ENCODE measurements around the gene SCAP.

DNA sequence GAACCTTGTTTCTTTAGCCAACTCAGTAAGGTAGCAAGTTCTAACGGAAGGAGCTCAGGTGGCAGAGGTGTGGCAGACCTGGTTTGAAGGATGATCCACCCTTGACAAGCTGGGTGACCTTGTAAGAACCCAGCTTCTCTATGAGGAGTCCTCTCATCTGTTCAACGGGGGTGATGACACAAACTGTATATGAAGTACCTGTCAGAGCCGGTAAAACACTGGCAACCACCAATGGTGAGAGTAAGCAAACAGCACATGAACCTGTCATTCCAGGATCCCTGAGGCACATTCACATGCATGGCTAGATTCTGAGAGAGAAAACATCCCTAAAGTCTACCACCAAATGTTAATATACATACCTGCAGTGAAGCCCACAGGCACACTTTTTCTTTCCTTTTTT, 2.4 kb downstream of the SCAP start:
- TF ChIP-seq POLR2A (IDR thresholded peaks at IDR 0.05) (no peak), EP300 (IDR thresholded peaks at IDR 0.05) (no peak)
- TF ChIP-seq, protein P1, sequence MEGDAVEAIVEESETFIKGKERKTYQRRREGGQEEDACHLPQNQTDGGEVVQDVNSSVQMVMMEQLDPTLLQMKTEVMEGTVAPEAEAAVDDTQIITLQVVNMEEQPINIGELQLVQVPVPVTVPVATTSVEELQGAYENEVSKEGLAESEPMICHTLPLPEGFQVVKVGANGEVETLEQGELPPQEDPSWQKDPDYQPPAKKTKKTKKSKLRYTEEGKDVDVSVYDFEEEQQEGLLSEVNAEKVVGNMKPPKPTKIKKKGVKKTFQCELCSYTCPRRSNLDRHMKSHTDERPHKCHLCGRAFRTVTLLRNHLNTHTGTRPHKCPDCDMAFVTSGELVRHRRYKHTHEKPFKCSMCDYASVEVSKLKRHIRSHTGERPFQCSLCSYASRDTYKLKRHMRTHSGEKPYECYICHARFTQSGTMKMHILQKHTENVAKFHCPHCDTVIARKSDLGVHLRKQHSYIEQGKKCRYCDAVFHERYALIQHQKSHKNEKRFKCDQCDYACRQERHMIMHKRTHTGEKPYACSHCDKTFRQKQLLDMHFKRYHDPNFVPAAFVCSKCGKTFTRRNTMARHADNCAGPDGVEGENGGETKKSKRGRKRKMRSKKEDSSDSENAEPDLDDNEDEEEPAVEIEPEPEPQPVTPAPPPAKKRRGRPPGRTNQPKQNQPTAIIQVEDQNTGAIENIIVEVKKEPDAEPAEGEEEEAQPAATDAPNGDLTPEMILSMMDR (IDR thresholded peaks at IDR 0.05) = no peak

All from tibial nerve (tissue), 4 donors.